A549 (cell line): ENCODE measurements around the gene GRIA2.

Experiments used
- CBX2 ChIP-seq: fragments of 200-600 bp; sonication (generic); IDR thresholded peaks from 2 replicates; pipeline ENCODE4 v1.6.1; 2016; ENCODE audit warnings: low read depth, mild to moderate bottlenecking, borderline replicate concordance
- CEBPB ChIP-seq, 2 experiments: fragments of >200 bp in 1 of 2; sonication (Bioruptor Twin) in 1 of 2; formaldehyde crosslinking in 1 of 2; IDR thresholded peaks; 2 replicates each; pipeline ENCODE4 v1.6.1; 2012 to 2016
- CTCF ChIP-seq: fragments of >200 bp; sonication (Bioruptor Twin); formaldehyde crosslinking; IDR thresholded peaks from 3 replicates; pipeline ENCODE4 v1.5.1; 2016
- EP300 ChIP-seq, 2 experiments: fragments of >200 bp; sonication (Bioruptor Twin); formaldehyde crosslinking; IDR thresholded peaks; 2 replicates in 1 of 2; 3 replicates in 1 of 2; pipeline ENCODE4 v1.6.1; 2016 to 2017
- HOXB13 ChIP-seq: fragments of 250-450 bp; sonication (Bioruptor Pico); IDR thresholded peaks from 2 replicates; pipeline ENCODE4 v1.5.0; 2020; ENCODE audit warnings: low read depth, mild to moderate bottlenecking, moderate library complexity
- JUN ChIP-seq, 2 experiments: fragments of >200 bp; sonication (Bioruptor Twin); formaldehyde crosslinking; IDR thresholded peaks; 2 replicates in 1 of 2; 3 replicates in 1 of 2; pipeline ENCODE4 v1.6.1; 2016 to 2017
- MAX ChIP-seq: IDR thresholded peaks from 2 replicates; pipeline ENCODE4 v1.6.1; 2012
- POLR2A ChIP-seq: IDR thresholded peaks from 2 replicates; pipeline ENCODE4 v1.6.1; 2012; ENCODE audit warnings: mild to moderate bottlenecking, low read length
- RCOR1 ChIP-seq: fragments of 150-350 bp; IDR thresholded peaks from 2 replicates; pipeline ENCODE4 v1.6.1; 2014; ENCODE audit warnings: antibody characterized with exemption, low read length, low read depth
- RFX5 ChIP-seq: fragments of 450-650 bp; IDR thresholded peaks from 2 replicates; pipeline ENCODE4 v1.7.1; 2014; ENCODE audit warnings: antibody characterized with exemption, mild to moderate bottlenecking, moderate library complexity
- RNF2 ChIP-seq: fragments of 200-600 bp; sonication (generic); IDR thresholded peaks from 2 replicates; pipeline ENCODE4 v1.6.1; 2016; ENCODE audit warnings: low read depth, mild to moderate bottlenecking, antibody characterized with exemption, moderate library complexity, borderline replicate concordance
- USF2 ChIP-seq: fragments of 450-650 bp; IDR thresholded peaks from 2 replicates; pipeline ENCODE4 v1.6.1; 2014; ENCODE audit warnings: antibody characterized with exemption
- ZC3H11A ChIP-seq: fragments of 450-650 bp; IDR thresholded peaks from 2 replicates; pipeline ENCODE4 v1.6.1; 2014; ENCODE audit warnings: antibody characterized with exemption, mild to moderate bottlenecking

GRCh38 chr4:157300701-157301100 is 80.2 kb downstream of the GRIA2 start:
- TF ChIP-seq EP300 (IDR thresholded peaks at IDR 0.05): no peak
- TF ChIP-seq CTCF: no peak
- no peak for TF ChIP-seq RFX5
- no peak for TF ChIP-seq POLR2A
- no peak for TF ChIP-seq RCOR1
- TF ChIP-seq ZC3H11A: no peak
- TF ChIP-seq MAX: no peak
- no peak for TF ChIP-seq USF2
- no peak for TF ChIP-seq RNF2
- no peak for TF ChIP-seq CBX2
- TF ChIP-seq HOXB13 (CRISPR knock-in tag): no peak
- TF ChIP-seq CEBPB (IDR thresholded peaks at IDR 0.05): no peak
- TF ChIP-seq JUN (IDR thresholded peaks at IDR 0.05): no peak
